Esophagus muscularis mucosa (tissue), 4 donors: ENCODE data around the gene ANKRD17. TPM values are rescaled to one million over a fixed set of nuclear protein-coding genes. Genes with fewer than 3 reads are reported as not detected.

Experiments
- DNase-seq: peaks from one replicate; pipeline ENCODE4 v3.0.0-alpha.2; 2017; ENCODE audit errors: extremely low spot score
- H3K27ac ChIP-seq, 4 donors: fragments of 200-600 bp; sonication (generic); replicated peaks in 1 of 4; 1 replicate in 3 of 4; 2 replicates in 1 of 4; pipeline ENCODE4 v1.5.1; 2016 to 2019; ENCODE audit warnings: mild to moderate bottlenecking in 1 of 4
- H3K27me3 ChIP-seq, 4 donors: fragments of 200-600 bp; sonication (generic); one replicate each; pipeline versions ENCODE4 v1.5.1 to v1.6.0; 2016 to 2019
- H3K36me3 ChIP-seq, 4 donors: fragments of 200-600 bp; sonication (generic); one replicate each; pipeline ENCODE4 v1.5.1; 2016 to 2019
- H3K4me1 ChIP-seq, 4 donors: fragments of 200-600 bp; sonication (generic); one replicate each; pipeline ENCODE4 v1.5.1; 2016 to 2019
- H3K4me3 ChIP-seq, 4 donors: fragments of 200-600 bp; sonication (generic); 1 replicate in 2 of 4; 2 replicates in 2 of 4; pipeline ENCODE4 v1.5.1; 2016 to 2019; ENCODE audit warnings: mild to moderate bottlenecking in 4 of 4, moderate library complexity in 1 of 4
- H3K9me3 ChIP-seq, 4 donors: fragments of 200-600 bp; sonication (generic); 1 replicate in 3 of 4; 2 replicates in 1 of 4; pipeline ENCODE4 v1.5.1; 2016 to 2019
- CTCF ChIP-seq, 3 experiments: fragments of 200-600 bp in 2 of 3; fragments of 450-650 bp in 1 of 3; sonication (generic) in 2 of 3; IDR thresholded peaks; one replicate each; pipeline ENCODE4 v1.5.1; 2017 to 2019; ENCODE audit warnings: antibody characterized with exemption in 3 of 3, mild to moderate bottlenecking in 2 of 3, moderate library complexity in 1 of 3
- EP300 ChIP-seq: sonication (generic); formaldehyde crosslinking; IDR thresholded peaks from one replicate; pipeline ENCODE4 v1.6.1; 2017; ENCODE audit warnings: antibody characterized with exemption
- POLR2A ChIP-seq: fragments of 450-650 bp; IDR thresholded peaks from one replicate; pipeline ENCODE4 v1.6.1; 2017; ENCODE audit warnings: antibody characterized with exemption, moderate library complexity, mild to moderate bottlenecking, low read depth
- POLR2AphosphoS5 ChIP-seq, 2 donors: sonication (generic); formaldehyde crosslinking; IDR thresholded peaks; one replicate each; pipeline ENCODE4 v1.6.1; 2017; ENCODE audit warnings: antibody characterized with exemption in 2 of 2
- WGBS: methylation state at CpG from one replicate; pipeline ENCODE4 v1.1.5; 2018; 5-methylcytosine and 5-hydroxymethylcytosine counted together
- intact Hi-C: fragments of 100-400 bp; cut with DNase I; formaldehyde crosslinking; loops from one replicate; pipeline ENCODE4 v1.15.1; 2023
- total RNA-seq, 4 donors: library from RNA; depleted of rRNA; stranded (reverse); fragments of >200 nt; gene quantifications; one replicate each; pipeline versions ENCODE4 v1.1.0 to v1.2.1, GENCODE V29; 2016

Gene ANKRD17
- total RNA-seq, 4 donors from 2014 or later = 47.9 to 58.1 (median 54.7) TPM

- DNase-seq = no peak
- H3K4me1 ChIP-seq = no peaks in the 10 kb centered on the region
- peaks cover 0 to 6% (median 0%) of the 10 kb centered on the region in 4 donors for H3K36me3 ChIP-seq
- no peak overlapping the region for H3K27ac ChIP-seq
- no peaks in the 10 kb centered on the region for H3K9me3 ChIP-seq
- H3K4me3 ChIP-seq = no peak overlapping the region
- WGBS = 100% methylated on average over 1 of the region's 5 CpGs
- intact Hi-C loops = no loop called here
- H3K27me3 ChIP-seq = no peaks in the 10 kb centered on the region
- TF ChIP-seq EP300 (no peak), CTCF (IDR thresholded peaks at IDR 0.05) (no peak), POLR2A (no peak), POLR2AphosphoS5 (IDR thresholded peaks at IDR 0.05) (no peak)
Measured at GRCh38 chr4:73281982-73282381, 23.4 kb upstream of the ANKRD17 start.

- Histone ChIP-seq H3K27ac (no peak overlapping the region), H3K36me3 (peaks cover 0 to 6% (median 0%) of the 10 kb centered on the region in 4 donors), H3K4me1 (no peaks in the 10 kb centered on the region), H3K4me3 (no peak overlapping the region), H3K9me3 (no peaks in the 10 kb centered on the region), H3K27me3 (no peaks in the 10 kb centered on the region)
- intact Hi-C loops = no loop called here
- 89% methylated on average over 2 of the region's 2 CpGs for WGBS
- TF ChIP-seq CTCF (IDR thresholded peaks at IDR 0.05) (no peak), POLR2A (no peak), EP300 (no peak), POLR2AphosphoS5 (IDR thresholded peaks at IDR 0.05) (no peak)
- DNase-seq = no peak
Measured at GRCh38 chr4:73281396-73281795, 22.8 kb upstream of the ANKRD17 start.

GRCh38 chr4:73277201-73277600, 18.6 kb upstream of the ANKRD17 start:
- H3K27me3 ChIP-seq = no peaks in the 10 kb centered on the region
- no peak overlapping the region for H3K4me3 ChIP-seq
- no peak overlapping the region for H3K27ac ChIP-seq
- intact Hi-C loops = no loop called here
- peaks cover 0 to 6% (median 0%) of the 10 kb centered on the region in 4 donors for H3K36me3 ChIP-seq
- DNase-seq = no peak
- 84% methylated on average over 1 of the region's 1 CpG for WGBS
- no peaks in the 10 kb centered on the region for H3K4me1 ChIP-seq
- TF ChIP-seq CTCF (IDR thresholded peaks at IDR 0.05) (no peak), POLR2AphosphoS5 (IDR thresholded peaks at IDR 0.05) (no peak), EP300 (no peak), POLR2A (no peak)
- H3K9me3 ChIP-seq = no peaks in the 10 kb centered on the region

GRCh38 chr4:73275318-73275654, 16.7 kb upstream of the ANKRD17 start:
- TF ChIP-seq POLR2AphosphoS5 (IDR thresholded peaks at IDR 0.05) (no peak), CTCF (IDR thresholded peaks at IDR 0.05) (no peak), EP300 (no peak), POLR2A (no peak)
- H3K27ac ChIP-seq = no peak overlapping the region
- H3K36me3 ChIP-seq = no peaks in the 10 kb centered on the region
- no peaks in the 10 kb centered on the region for H3K4me1 ChIP-seq
- no peak for DNase-seq
- no peaks in the 10 kb centered on the region for H3K9me3 ChIP-seq
- no peak overlapping the region for H3K4me3 ChIP-seq
- intact Hi-C loops = no loop called here
- H3K27me3 ChIP-seq = no peaks in the 10 kb centered on the region
- 92% methylated on average over 1 of the region's 1 CpG for WGBS

- DNase-seq = no peak
- no peaks in the 10 kb centered on the region for H3K9me3 ChIP-seq
- no peaks in the 10 kb centered on the region for H3K36me3 ChIP-seq
- H3K27me3 ChIP-seq = no peaks in the 10 kb centered on the region
- H3K27ac ChIP-seq = no peak overlapping the region
- H3K4me3 ChIP-seq = no peak overlapping the region
- no peak for TF ChIP-seq EP300
- no peak for TF ChIP-seq POLR2A
- TF ChIP-seq CTCF (IDR thresholded peaks at IDR 0.05) = no peak
- TF ChIP-seq POLR2AphosphoS5 (IDR thresholded peaks at IDR 0.05) = no peak
- intact Hi-C loops = no loop called here
- no peaks in the 10 kb centered on the region for H3K4me1 ChIP-seq
Measured at GRCh38 chr4:73272816-73273215, 14.2 kb upstream of the ANKRD17 start.
